Endothelial cell of umbilical vein (primary cell): Measurements from ENCODE around the gene SPOP. TPM values are rescaled to one million over a fixed set of nuclear protein-coding genes. Genes with fewer than 3 reads are reported as not detected.

Experiments
- BruUV-seq: library from RNA; stranded (reverse); fragments of 400-500 nt; replicated peaks from 2 replicates; lab custom pipeline; 2021; lab: Mats Ljungman, UMichigan
- CTCF ChIA-PET: fragments of 300-600, 350-600 bp; sonication (Branson Sonifier 250); formaldehyde crosslinking; loops from one replicate; lab custom pipeline; 2021; ENCODE audit warnings: antibody characterized with exemption, inconsistent platforms; lab: Charles Lee
- POLR2A ChIA-PET: fragments of 300-600, 350-600 bp; sonication (Branson Sonifier 250); formaldehyde crosslinking; loops from one replicate; lab custom pipeline; 2021; ENCODE audit warnings: antibody characterized with exemption, inconsistent platforms; lab: Charles Lee
- DNase-seq: peaks from one replicate; pipeline ENCODE4 v3.0.0-alpha.2; 2011; ENCODE audit warnings: low read depth, low spot score
- FAIRE-seq: peaks from 2 replicates; lab custom pipeline; 2011; peaks lifted over from hg19 to GRCh38; lab: Jason Lieb, UNC
- H2AFZ ChIP-seq: 2 replicates; pipeline ENCODE4 v1.6.0; 2012; ENCODE audit warnings: low read depth, low read length, control low read depth, inconsistent platforms
- H3K27ac ChIP-seq: 2 replicates; pipeline ENCODE4 v1.5.1; 2011; ENCODE audit warnings: low read depth, mild to moderate bottlenecking, control low read depth, low read length, moderate library complexity; ENCODE audit not compliant: insufficient read depth
- H3K27me3 ChIP-seq, 2 experiments: 2 replicates each; pipeline versions ENCODE4 v1.6.0 to v1.6.1; 2011; ENCODE audit warnings: low read length in 2 of 2, mixed read lengths in 1 of 2; ENCODE audit not compliant: control insufficient read depth in 2 of 2, insufficient read depth in 2 of 2
- H3K36me3 ChIP-seq, 2 experiments: 2 replicates in 1 of 2; 3 replicates in 1 of 2; pipeline ENCODE4 v1.5.1; 2011; ENCODE audit warnings: low read length in 2 of 2, mild to moderate bottlenecking in 1 of 2, moderate library complexity in 1 of 2; ENCODE audit not compliant: control insufficient read depth in 2 of 2, insufficient read depth in 2 of 2; ENCODE audit errors: extremely low read depth in 1 of 2
- H3K4me1 ChIP-seq: 3 replicates; pipeline ENCODE4 v1.5.1; 2011; ENCODE audit warnings: mild to moderate bottlenecking, low read length; ENCODE audit not compliant: control insufficient read depth, insufficient read depth; ENCODE audit errors: extremely low read depth
- H3K4me2 ChIP-seq: 2 replicates; pipeline ENCODE4 v1.6.1; 2011; ENCODE audit warnings: low read length, control low read depth, mixed read lengths; ENCODE audit not compliant: insufficient read depth
- H3K4me3 ChIP-seq, 3 experiments: fragments of 200-600 bp in 1 of 3; sonication (generic), shearing (Covaris generic) in 1 of 3; replicated peaks in 1 of 3; 2 replicates each; pipeline ENCODE4 v1.5.1; 2011 to 2016; ENCODE audit warnings: control low read depth in 3 of 3, low read length in 3 of 3, mild to moderate bottlenecking in 2 of 3, inconsistent platforms in 1 of 3, low read depth in 1 of 3, moderate library complexity in 1 of 3; ENCODE audit not compliant: insufficient read depth in 1 of 3
- H3K79me2 ChIP-seq: 2 replicates; pipeline ENCODE4 v1.6.0; 2012; ENCODE audit warnings: low read length, inconsistent platforms; ENCODE audit not compliant: control insufficient read depth, insufficient read depth
- H3K9ac ChIP-seq: replicated peaks from 2 replicates; pipeline ENCODE3; 2011; ENCODE audit warnings: low read length, control low read depth; ENCODE audit not compliant: insufficient read depth; ENCODE audit errors: extremely low read depth
- H3K9me1 ChIP-seq: replicated peaks from 3 replicates; pipeline ENCODE4 v1.6.0; 2011; ENCODE audit warnings: mild to moderate bottlenecking, low read length; ENCODE audit not compliant: control insufficient read depth, insufficient read depth; ENCODE audit errors: extremely low read depth
- H3K9me3 ChIP-seq: replicated peaks from 2 replicates; pipeline ENCODE4 v1.5.1; 2012; ENCODE audit warnings: low read length, inconsistent platforms; ENCODE audit not compliant: control insufficient read depth, insufficient read depth
- H4K20me1 ChIP-seq: replicated peaks from 2 replicates; pipeline ENCODE3; 2011; ENCODE audit warnings: mild to moderate bottlenecking, low read length; ENCODE audit not compliant: control insufficient read depth, insufficient read depth; ENCODE audit errors: extremely low read depth
- CTCF ChIP-seq, 2 donors: IDR thresholded peaks; 1 replicate in 1 of 2; 2 replicates in 1 of 2; pipeline ENCODE4 v1.5.1; 2011; ENCODE audit warnings: low read length in 2 of 2, mild to moderate bottlenecking in 2 of 2, moderate library complexity in 2 of 2, control low read depth in 1 of 2, inconsistent platforms in 1 of 2, low read depth in 1 of 2; ENCODE audit not compliant: insufficient read depth in 1 of 2; ENCODE audit errors: extremely low read depth in 1 of 2
- EZH2 ChIP-seq: IDR thresholded peaks from 2 replicates; pipeline ENCODE4 v1.6.1; 2012; ENCODE audit warnings: borderline replicate concordance, low read depth, mild to moderate bottlenecking, moderate library complexity, low read length, inconsistent platforms; ENCODE audit not compliant: severe bottlenecking
- FOS ChIP-seq: IDR thresholded peaks from 2 replicates; pipeline ENCODE4 v1.6.1; 2011; ENCODE audit warnings: mild to moderate bottlenecking, low read length, moderate library complexity, borderline replicate concordance; ENCODE audit not compliant: insufficient read depth
- GATA2 ChIP-seq: IDR thresholded peaks from 2 replicates; pipeline ENCODE4 v1.7.0; 2011; ENCODE audit warnings: low read depth, mild to moderate bottlenecking, moderate library complexity, mixed read lengths, low read length; ENCODE audit not compliant: insufficient read length, insufficient read depth
- JUN ChIP-seq: IDR thresholded peaks from 2 replicates; pipeline ENCODE4 v1.6.1; 2011; ENCODE audit warnings: borderline replicate concordance, low read depth; ENCODE audit not compliant: insufficient read length, insufficient read depth
- MYC ChIP-seq: IDR thresholded peaks from one replicate; pipeline ENCODE4 v1.6.1; 2011; ENCODE audit warnings: mild to moderate bottlenecking, low read depth, low read length
- POLR2A ChIP-seq: IDR thresholded peaks from 2 replicates; pipeline ENCODE4 v1.6.1; 2012; ENCODE audit warnings: low read depth, mild to moderate bottlenecking, control low read depth, low read length
- POLR2AphosphoS5 ChIP-seq: IDR thresholded peaks from 2 replicates; pipeline ENCODE4 v1.6.1; 2012; ENCODE audit warnings: low read depth, mild to moderate bottlenecking, control low read depth, low read length, moderate library complexity; ENCODE audit not compliant: insufficient read depth
- dilution Hi-C: fragments of 300-500 bp; cut with MboI; formaldehyde crosslinking; loops from one replicate; pipeline ENCODE4 v1.15.0; 2019; ENCODE audit warnings: low sequenced_read_pairs; ENCODE audit not compliant: extremely low pct_ligation_motif_present
- intact Hi-C: fragments of 100-400 bp; cut with micrococcal nuclease; formaldehyde crosslinking; loops from one replicate; pipeline ENCODE4 v1.10.0; 2022
- polyA plus RNA-seq, 4 experiments: library from polyadenylated mRNA; depleted of rRNA in 3 of 4; stranded (reverse) in 3 of 4; unstranded in 1 of 4; fragments of >200 nt; gene quantifications; 2 replicates each; pipeline versions ENCODE4 v1.2.1 to v1.2.3, GENCODE V29; 2011 to 2012; ENCODE audit warnings: missing spikeins in 1 of 4
- total RNA-seq: library from RNA; stranded (reverse); gene quantifications from 2 replicates; pipeline ENCODE4 v1.2.3, GENCODE V29; 2021
- TF ChIP-seq, protein P1 (sequence below): IDR thresholded peaks from 2 replicates; pipeline ENCODE4 v1.6.1; 2011; ENCODE audit not compliant: insufficient read depth, insufficient read length

SPOP gene
- total and polyA plus RNA-seq, 2 donors (not counting 3 experiments of a cell fraction or from before 2014, with no cell fraction given), result 46.9 to 61.0 TPM

GRCh38 chr17:49633762-49634484 is 44.0 kb downstream of the SPOP start:
- CTCF ChIA-PET, result interaction anchor here (0.9 kb wide), 1 partner anchor 45 kb away, joined by 3 read pairs; no protein-coding TSS in a partner anchor

More at GRCh38 chr17:49633762-49634484, 44.0 kb downstream of the SPOP start:
- no peak for TF ChIP-seq MYC
- TF ChIP-seq CTCF (IDR thresholded peaks at IDR 0.05; ENCODE audit: extremely low read depth in 1 of 2, insufficient read depth in 1 of 2, low read depth in 1 of 2, low read length in 2 of 2), result no peak
- TF ChIP-seq EZH2, result no peak
- no peak for TF ChIP-seq JUN
- no peak for TF ChIP-seq POLR2AphosphoS5
- no peak for TF ChIP-seq FOS
- TF ChIP-seq GATA2, result no peak
- TF ChIP-seq POLR2A, result no peak
- TF ChIP-seq, protein P1, sequence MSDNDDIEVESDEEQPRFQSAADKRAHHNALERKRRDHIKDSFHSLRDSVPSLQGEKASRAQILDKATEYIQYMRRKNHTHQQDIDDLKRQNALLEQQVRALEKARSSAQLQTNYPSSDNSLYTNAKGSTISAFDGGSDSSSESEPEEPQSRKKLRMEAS, result no peak
- no peaks in the 10 kb centered on the region for H3K36me3 ChIP-seq
- H3K9me3 ChIP-seq, result no peaks in the 10 kb centered on the region
- H3K27ac ChIP-seq, result no peak overlapping the region
- DNase-seq, result no peak
- H4K20me1 ChIP-seq, result peaks cover 3% of the 10 kb centered on the region
- no peak overlapping the region for H3K9ac ChIP-seq
- no peaks in the 10 kb centered on the region for H3K9me1 ChIP-seq
- no TSS peak for BruUV-seq
- no peak overlapping the region for H3K4me3 ChIP-seq
- no peaks in the 10 kb centered on the region for H3K27me3 ChIP-seq
- no peak overlapping the region for H3K4me2 ChIP-seq
- H3K79me2 ChIP-seq, result peaks cover 29% of the 10 kb centered on the region
- peaks cover 17% of the 10 kb centered on the region for H3K4me1 ChIP-seq
- no peak overlapping the region for H2AFZ ChIP-seq
- dilution Hi-C loops (no loop called here), intact Hi-C loops (no loop called here)
- FAIRE-seq, result no peak
- POLR2A ChIA-PET, result no interaction called here
